Ovary (tissue), 3 donors: ENCODE measurements around the gene MAPK8.
"Not testable (repeated sequence)": the region's sequence is repeated elsewhere in the genome, so short reads cannot be mapped to it uniquely, and the experiment has no call there.

ENCODE experiments used
- CTCF ChIP-seq, 3 donors: fragments of 450-650 bp in 2 of 3; fragments of 200-600 bp in 1 of 3; IDR thresholded peaks; one replicate each; pipeline versions ENCODE4 v1.5.1 to v1.8.0; 2016 to 2022; ENCODE audit warnings: antibody characterized with exemption in 3 of 3, mild to moderate bottlenecking in 1 of 3
- POLR2A ChIP-seq: fragments of 450-650 bp; IDR thresholded peaks from one replicate; pipeline ENCODE4 v1.6.1; 2017; ENCODE audit warnings: antibody characterized with exemption, mild to moderate bottlenecking, moderate library complexity
- donor health status: DM: no; HTN: no; CAD: no.

- not testable (repeated sequence) for TF ChIP-seq CTCF (IDR thresholded peaks at IDR 0.05); POLR2A
Measured at GRCh38 chr10:48347943-48348342, 41.5 kb downstream of the MAPK8 start.
